ENCODE results near the gene GPR153. TPM values are rescaled to one million over a fixed set of nuclear protein-coding genes. Genes with fewer than 3 reads are reported as not detected.

Gene GPR153
- total RNA-seq: 8.6 TPM
- polyA plus RNA-seq (ENCODE audit: insufficient read depth, low read depth, low replicate concordance): 1.1 TPM
- long read RNA-seq, donor 1, full-length matches to known transcripts: 1 of 1 reads
- long read RNA-seq, donor 1, partial matches to known transcripts: 0 of 1 reads
- long read RNA-seq, donor 1, other reads (novel, unspliced or antisense): 0 of 1 reads
- long read RNA-seq, donor 2: 0 reads
- long read RNA-seq, donor 3, full-length matches to known transcripts: 1 of 1 reads
- long read RNA-seq, donor 3, partial matches to known transcripts: 0 of 1 reads
- long read RNA-seq, donor 3, other reads (novel, unspliced or antisense): 0 of 1 reads
- long read RNA-seq, donor 4: 0 reads
- long read RNA-seq, donor 5: 0 reads
- long read RNA-seq, donor 6: 0 reads
- long read RNA-seq, donor 7, full-length matches to known transcripts: 5 of 32 reads
- long read RNA-seq, donor 7, partial matches to known transcripts: 3 of 32 reads
- long read RNA-seq, donor 7, other reads (novel, unspliced or antisense): 24 of 32 reads
- long read RNA-seq, donor 8, full-length matches to known transcripts: 5 of 5 reads
- long read RNA-seq, donor 8, partial matches to known transcripts: 0 of 5 reads
- long read RNA-seq, donor 8, other reads (novel, unspliced or antisense): 0 of 5 reads
- long read RNA-seq, donor 9, full-length matches to known transcripts: 2 of 2 reads
- long read RNA-seq, donor 9, partial matches to known transcripts: 0 of 2 reads
- long read RNA-seq, donor 9, other reads (novel, unspliced or antisense): 0 of 2 reads
- long read RNA-seq, donor 10, full-length matches to known transcripts: 3 of 3 reads
- long read RNA-seq, donor 10, partial matches to known transcripts: 0 of 3 reads
- long read RNA-seq, donor 10, other reads (novel, unspliced or antisense): 0 of 3 reads

GRCh38 chr1:6260961-6261614, at the start of gene GPR153:
Gene GPR153 (minus strand): TSS chr1:6261098. CDS start chr1:6254905, 6,193 bp downstream.
- intact Hi-C loops (cut with DNase I): no loop called here
- Histone ChIP-seq H3K27ac (ENCODE audit: low read depth in 2 of 2, low read length in 2 of 2) (no peak within 1 kb of the TSS), H3K27me3 (ENCODE audit: control insufficient read depth, insufficient read depth, low read length) (no peaks in the 10 kb centered on the region), H3K9ac (ENCODE audit: low read length in 3 of 3) (no peak within 1 kb of the TSS), H3K36me3 (ENCODE audit: control insufficient read depth in 2 of 3, insufficient read depth in 3 of 3, low read length in 3 of 3) (no peaks in the 10 kb centered on the region), H3K4me1 (ENCODE audit: control insufficient read depth in 2 of 3, insufficient read depth in 2 of 3, low read depth in 1 of 3, low read length in 3 of 3) (peaks cover 0 to 7% (median 2%) of the 10 kb centered on the region in 3 donors), H3K9me3 (ENCODE audit: control insufficient read depth in 2 of 3, insufficient read depth in 1 of 3, low read length in 3 of 3) (no peaks in the 10 kb centered on the region), H3K4me3 (ENCODE audit: low read length in 3 of 3) (peak within 1 kb of the TSS in 1 of 3 donors; percentile 13)
- DNase-seq (peak in 1 of 5 donors; percentile 77), FAIRE-seq (no peak)
- TF ChIP-seq CTCF (IDR thresholded peaks at IDR 0.05; ENCODE audit: borderline replicate concordance, extremely low read depth, insufficient read depth): no peak

GRCh38 chr1:6310116-6310848, 49.4 kb upstream of the GPR153 start:
- Histone ChIP-seq H3K4me1 (ENCODE audit: control insufficient read depth in 2 of 3, insufficient read depth in 2 of 3, low read depth in 1 of 3, low read length in 3 of 3) (no peaks in the 10 kb centered on the region), H3K9ac (ENCODE audit: low read length in 3 of 3) (no peak overlapping the region), H3K36me3 (ENCODE audit: control insufficient read depth in 2 of 3, insufficient read depth in 3 of 3, low read length in 3 of 3) (no peaks in the 10 kb centered on the region), H3K9me3 (ENCODE audit: control insufficient read depth in 2 of 3, insufficient read depth in 1 of 3, low read length in 3 of 3) (no peaks in the 10 kb centered on the region), H3K27me3 (ENCODE audit: control insufficient read depth, insufficient read depth, low read length) (no peaks in the 10 kb centered on the region), H3K27ac (ENCODE audit: low read depth in 2 of 2, low read length in 2 of 2) (no peak overlapping the region), H3K4me3 (ENCODE audit: low read length in 3 of 3) (no peak overlapping the region)
- FAIRE-seq (no peak), DNase-seq (no peak)
- intact Hi-C loops (cut with DNase I): no loop called here
- TF ChIP-seq CTCF (IDR thresholded peaks at IDR 0.05; ENCODE audit: borderline replicate concordance, extremely low read depth, insufficient read depth): no peak

GRCh38 chr1:6309564-6309963, 48.7 kb upstream of the GPR153 start:
- H3K9ac ChIP-seq (ENCODE audit: low read length in 3 of 3): no peak overlapping the region
- no peaks in the 10 kb centered on the region for H3K27me3 ChIP-seq (ENCODE audit: control insufficient read depth, insufficient read depth, low read length)
- no peak overlapping the region for H3K27ac ChIP-seq (ENCODE audit: low read depth in 2 of 2, low read length in 2 of 2)
- DNase-seq (no peak), FAIRE-seq (no peak)
- H3K4me3 ChIP-seq (ENCODE audit: low read length in 3 of 3): no peak overlapping the region
- H3K9me3 ChIP-seq (ENCODE audit: control insufficient read depth in 2 of 3, insufficient read depth in 1 of 3, low read length in 3 of 3): no peaks in the 10 kb centered on the region
- no peak for TF ChIP-seq CTCF (IDR thresholded peaks at IDR 0.05; ENCODE audit: borderline replicate concordance, extremely low read depth, insufficient read depth)
- intact Hi-C loops (cut with DNase I): no loop called here
- no peaks in the 10 kb centered on the region for H3K4me1 ChIP-seq (ENCODE audit: control insufficient read depth in 2 of 3, insufficient read depth in 2 of 3, low read depth in 1 of 3, low read length in 3 of 3)
- H3K36me3 ChIP-seq (ENCODE audit: control insufficient read depth in 2 of 3, insufficient read depth in 3 of 3, low read length in 3 of 3): no peaks in the 10 kb centered on the region
